CD1c-positive myeloid dendritic cell (primary cell): ENCODE data around the gene TRDMT1.
A peak's percentile ranks its signal among the peaks of the same experiment; 100 is the strongest.
"Not testable (repeated sequence)": the region's sequence is repeated elsewhere in the genome, so short reads cannot be mapped to it uniquely, and the experiment has no call there.

Experiments
- DNase-seq: peaks from one replicate; pipeline ENCODE4 v3.0.0-alpha.2; 2016; ENCODE audit errors: extremely low spot score

Gene TRDMT1

DNA sequence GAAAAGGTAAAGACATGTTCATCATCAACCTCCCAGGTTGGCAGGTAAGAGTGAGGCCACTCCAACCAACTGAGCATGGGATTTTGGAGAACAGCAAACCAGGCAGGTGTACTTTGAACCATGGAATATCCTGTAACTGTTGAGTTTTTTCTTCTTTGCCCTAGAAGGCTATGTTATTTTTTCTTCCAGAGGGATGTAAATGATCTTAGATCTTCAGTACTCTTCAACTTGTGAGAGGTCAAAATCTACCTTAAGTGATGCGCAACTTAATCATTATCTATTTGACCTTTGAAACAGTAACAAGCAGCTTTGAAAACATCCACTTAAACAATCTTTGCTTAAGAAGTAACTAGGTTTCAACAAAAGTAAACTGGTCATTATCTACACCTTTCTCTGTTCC, 71.7 kb downstream of the TRDMT1 start, which contains the start of gene CUBN:
CUBN (minus strand) TSS at position 71 of the 400 bp plus-strand sequence; CDS start at position 25, 46 bp downstream.
- DNase-seq, result no peak

DNA sequence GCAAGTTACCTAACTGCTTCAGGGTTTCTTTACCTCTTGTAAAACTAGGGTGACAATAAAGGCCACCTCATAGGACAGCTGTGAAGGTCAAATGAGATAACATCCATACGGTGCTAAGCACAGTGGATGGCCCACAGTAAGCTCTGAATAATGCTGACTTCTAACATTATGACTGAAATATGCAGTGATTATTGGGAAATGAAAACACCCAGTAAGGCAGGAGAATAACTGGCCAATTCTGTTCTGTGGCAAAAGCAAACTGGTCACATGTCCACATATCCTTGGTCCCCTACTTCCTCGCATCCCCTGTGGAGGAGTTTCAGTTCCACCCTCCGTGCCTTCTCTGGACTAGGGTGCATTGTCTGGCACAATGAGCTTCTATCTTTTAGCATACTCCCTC, 73.2 kb downstream of the TRDMT1 start:
- peak; percentile 82 for DNase-seq

- no peak for DNase-seq
These were observed 75.1 kb downstream of the TRDMT1 start for GRCh38 chr10:17126327-17126726.

- no peak for DNase-seq
These were observed 76.1 kb downstream of the TRDMT1 start for GRCh38 chr10:17125206-17125893.

DNA sequence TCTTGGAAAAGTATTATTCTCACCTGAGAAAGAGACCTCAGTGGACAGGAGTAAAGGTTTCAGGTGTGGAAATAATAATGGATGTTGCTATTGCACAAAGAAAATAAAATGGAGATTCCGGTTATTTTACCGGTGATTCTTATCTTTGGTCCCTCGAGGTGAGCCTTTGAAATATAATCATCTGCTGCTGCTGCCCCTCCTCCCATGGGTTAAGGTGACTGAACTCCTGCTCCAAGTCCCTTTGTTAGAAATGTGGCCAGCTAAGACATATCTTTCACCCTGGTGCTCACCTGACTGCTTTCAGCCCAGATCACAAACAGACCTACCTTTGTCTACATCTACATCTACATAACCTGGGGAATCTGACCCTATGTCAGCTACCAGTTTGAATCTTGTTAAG, 77.5 kb downstream of the TRDMT1 start:
- no peak for DNase-seq

DNA sequence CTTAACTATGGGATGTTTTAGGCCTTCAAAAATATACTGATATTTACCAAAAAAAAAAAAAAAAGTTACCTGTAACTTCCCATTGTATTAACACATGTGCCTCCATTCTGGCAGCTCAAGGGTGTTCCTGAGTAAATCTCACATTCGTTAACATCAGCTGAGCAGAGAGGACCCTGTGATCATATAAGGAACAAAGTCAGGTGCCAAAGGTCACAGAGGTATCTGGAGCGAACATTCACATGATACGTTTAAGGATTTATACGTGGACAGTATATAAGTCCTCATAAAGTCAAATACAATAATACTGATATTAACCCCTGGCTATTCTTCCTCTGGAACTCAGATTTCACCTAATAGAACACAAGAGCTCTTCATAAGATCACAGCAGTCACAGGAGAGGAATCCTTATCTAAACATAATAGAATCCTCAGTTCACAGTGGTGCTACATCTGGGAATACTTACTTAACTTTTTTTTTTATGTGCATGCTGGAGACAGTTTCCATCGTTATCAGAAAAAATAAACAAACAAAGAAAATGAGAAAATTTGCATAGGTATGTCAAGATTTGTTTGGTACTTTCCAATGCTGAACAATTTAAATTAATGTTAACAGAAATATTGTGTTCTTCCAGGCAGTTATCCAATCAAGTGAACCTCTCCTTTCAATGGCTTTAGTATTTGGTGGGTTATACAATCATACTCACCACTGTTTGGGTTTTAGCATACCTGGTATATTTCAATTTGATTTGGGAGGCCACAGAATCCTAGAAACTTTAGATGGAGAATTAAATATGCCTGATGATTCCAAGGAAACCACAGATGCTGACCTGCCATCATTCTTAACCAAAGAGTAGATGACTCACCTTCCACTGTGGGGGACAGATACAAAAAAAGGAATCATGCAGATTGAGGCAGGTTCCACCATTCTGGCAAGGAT, 78.5 kb downstream of the TRDMT1 start:
- no peak for DNase-seq

- DNase-seq, result no peak
These were observed 79.4 kb downstream of the TRDMT1 start for GRCh38 chr10:17122052-17122451.

- DNase-seq, result peak; percentile 24
These were observed 80.8 kb downstream of the TRDMT1 start for GRCh38 chr10:17120694-17121093.

DNA sequence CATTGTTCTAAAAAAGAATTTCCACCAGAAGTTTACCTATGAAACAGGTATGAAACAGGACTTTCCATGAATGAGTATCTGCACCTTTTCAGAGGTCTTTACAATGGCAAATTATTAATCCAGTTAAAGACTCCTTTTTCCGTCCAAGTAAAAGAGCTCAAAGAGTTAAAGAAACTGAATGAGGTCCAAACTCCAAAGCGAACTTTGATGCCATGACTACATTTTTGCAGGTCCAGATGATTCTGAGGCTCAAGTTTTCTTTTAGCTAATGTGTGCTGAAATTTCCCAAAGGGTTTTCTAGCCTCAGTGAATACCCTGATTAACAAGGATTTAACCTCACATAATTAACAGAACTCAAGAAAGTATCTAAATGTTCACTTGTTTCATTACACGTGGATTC, 81.6 kb downstream of the TRDMT1 start:
- DNase-seq, result no peak

DNA sequence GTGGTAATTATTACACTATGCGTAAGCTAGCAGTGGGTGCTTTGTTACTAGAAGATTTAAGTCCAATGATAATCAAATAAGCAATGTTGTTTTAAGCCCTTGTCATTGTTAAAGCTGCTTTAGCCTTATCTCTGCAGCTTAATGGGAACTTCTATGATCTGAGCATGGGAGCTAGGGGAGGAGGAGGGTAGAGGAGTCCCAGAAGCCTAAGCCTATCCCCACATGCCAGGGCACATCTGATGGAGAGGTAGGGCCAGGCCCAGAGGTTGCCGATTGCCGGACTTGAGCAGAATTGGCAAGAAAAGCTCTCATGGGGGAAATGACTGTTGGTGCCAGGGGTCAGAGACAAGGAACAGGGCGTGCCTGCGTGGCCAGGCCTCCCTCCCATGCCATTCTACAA, 85.3 kb downstream of the TRDMT1 start:
- no peak for DNase-seq

DNA sequence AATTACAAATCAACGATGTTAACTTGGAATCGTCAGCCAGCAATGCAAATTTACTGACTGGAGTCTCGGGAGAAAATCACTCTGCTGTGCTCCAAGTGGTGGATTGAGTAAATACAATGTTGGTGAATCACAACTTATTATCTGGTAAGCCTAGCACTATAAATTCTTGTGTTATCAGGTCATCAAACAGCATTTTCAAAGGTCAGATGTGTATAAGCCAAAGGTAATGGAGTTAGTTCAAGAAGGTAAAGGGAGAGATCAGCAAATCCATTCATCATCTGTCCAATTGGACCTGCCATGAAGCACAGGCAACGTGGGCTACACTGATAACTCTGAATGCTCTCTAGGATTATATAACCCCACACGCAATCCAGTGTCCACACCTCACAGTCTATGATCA, 85.8 kb downstream of the TRDMT1 start:
- no peak for DNase-seq

GRCh38 chr10:17114878-17115444, 86.5 kb downstream of the TRDMT1 start:
- not testable (repeated sequence) for DNase-seq

GRCh38 chr10:17113889-17114540, 87.5 kb downstream of the TRDMT1 start:
- no peak for DNase-seq

DNA sequence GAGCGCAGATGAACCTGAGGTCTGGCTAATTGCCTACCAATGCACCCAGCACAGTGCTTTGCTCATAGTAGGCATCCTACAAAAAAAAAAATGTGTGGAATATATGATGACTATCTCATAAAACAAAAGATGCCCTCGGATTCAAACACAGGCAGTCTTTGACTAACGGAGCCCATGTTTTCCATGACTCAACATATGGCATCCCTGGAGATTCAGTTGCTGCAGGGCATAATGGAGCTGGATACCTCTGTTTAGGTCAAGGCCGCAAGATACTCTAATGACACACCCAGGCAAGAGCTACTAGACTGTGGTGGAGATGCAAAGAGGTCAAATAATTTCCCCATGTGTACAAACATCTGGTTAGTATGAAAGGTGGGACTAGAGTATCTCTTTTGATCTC, 88.1 kb downstream of the TRDMT1 start:
- DNase-seq, result no peak

GRCh38 chr10:17112566-17112965, 88.9 kb downstream of the TRDMT1 start:
- DNase-seq, result no peak

GRCh38 chr10:17109475-17110207, 91.8 kb downstream of the TRDMT1 start:
- DNase-seq, result no peak

DNA sequence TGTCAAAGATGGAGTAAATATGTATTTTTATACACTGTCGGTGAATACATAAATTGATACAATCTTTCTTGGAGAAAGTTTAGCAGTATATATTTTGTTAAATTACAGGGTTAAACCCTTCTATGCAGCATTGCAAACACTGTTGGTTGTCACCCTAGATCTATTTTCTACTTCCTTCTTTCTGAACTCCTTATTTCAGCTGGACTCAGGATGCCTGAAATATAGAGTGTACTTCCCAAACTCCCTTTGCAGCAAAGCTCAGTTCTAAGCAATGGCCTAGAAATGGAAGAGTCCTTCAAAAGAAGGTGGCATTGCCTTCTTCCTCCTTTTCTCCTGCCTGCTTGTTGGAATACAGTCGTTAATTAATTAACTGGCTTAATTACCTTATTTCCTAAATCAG, 92.4 kb downstream of the TRDMT1 start:
- no peak for DNase-seq

GRCh38 chr10:17106991-17107390, 94.5 kb downstream of the TRDMT1 start:
- DNase-seq, result no peak

- no peak for DNase-seq
These were observed 99.6 kb downstream of the TRDMT1 start for GRCh38 chr10:17101910-17102266.

GRCh38 chr10:17101257-17101909, 100.1 kb downstream of the TRDMT1 start:
- DNase-seq, result no peak

- no peak for DNase-seq
These were observed 100.9 kb downstream of the TRDMT1 start for GRCh38 chr10:17100586-17100985.
